NCI-H446 treated with DMSO at 0.1 percent for 48 hours (cell line): ENCODE results near the gene CDC42BPA.
"Not testable (repeated sequence)": the region's sequence is repeated elsewhere in the genome, so short reads cannot be mapped to it uniquely, and the experiment has no call there.

ENCODE experiments used
- DNase-seq: peaks from one replicate; lab custom pipeline; 2025; lab: John Stamatoyannopoulos, UW

CDC42BPA gene, protein sequence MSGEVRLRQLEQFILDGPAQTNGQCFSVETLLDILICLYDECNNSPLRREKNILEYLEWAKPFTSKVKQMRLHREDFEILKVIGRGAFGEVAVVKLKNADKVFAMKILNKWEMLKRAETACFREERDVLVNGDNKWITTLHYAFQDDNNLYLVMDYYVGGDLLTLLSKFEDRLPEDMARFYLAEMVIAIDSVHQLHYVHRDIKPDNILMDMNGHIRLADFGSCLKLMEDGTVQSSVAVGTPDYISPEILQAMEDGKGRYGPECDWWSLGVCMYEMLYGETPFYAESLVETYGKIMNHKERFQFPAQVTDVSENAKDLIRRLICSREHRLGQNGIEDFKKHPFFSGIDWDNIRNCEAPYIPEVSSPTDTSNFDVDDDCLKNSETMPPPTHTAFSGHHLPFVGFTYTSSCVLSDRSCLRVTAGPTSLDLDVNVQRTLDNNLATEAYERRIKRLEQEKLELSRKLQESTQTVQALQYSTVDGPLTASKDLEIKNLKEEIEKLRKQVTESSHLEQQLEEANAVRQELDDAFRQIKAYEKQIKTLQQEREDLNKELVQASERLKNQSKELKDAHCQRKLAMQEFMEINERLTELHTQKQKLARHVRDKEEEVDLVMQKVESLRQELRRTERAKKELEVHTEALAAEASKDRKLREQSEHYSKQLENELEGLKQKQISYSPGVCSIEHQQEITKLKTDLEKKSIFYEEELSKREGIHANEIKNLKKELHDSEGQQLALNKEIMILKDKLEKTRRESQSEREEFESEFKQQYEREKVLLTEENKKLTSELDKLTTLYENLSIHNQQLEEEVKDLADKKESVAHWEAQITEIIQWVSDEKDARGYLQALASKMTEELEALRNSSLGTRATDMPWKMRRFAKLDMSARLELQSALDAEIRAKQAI (N-terminal part only)

DNA sequence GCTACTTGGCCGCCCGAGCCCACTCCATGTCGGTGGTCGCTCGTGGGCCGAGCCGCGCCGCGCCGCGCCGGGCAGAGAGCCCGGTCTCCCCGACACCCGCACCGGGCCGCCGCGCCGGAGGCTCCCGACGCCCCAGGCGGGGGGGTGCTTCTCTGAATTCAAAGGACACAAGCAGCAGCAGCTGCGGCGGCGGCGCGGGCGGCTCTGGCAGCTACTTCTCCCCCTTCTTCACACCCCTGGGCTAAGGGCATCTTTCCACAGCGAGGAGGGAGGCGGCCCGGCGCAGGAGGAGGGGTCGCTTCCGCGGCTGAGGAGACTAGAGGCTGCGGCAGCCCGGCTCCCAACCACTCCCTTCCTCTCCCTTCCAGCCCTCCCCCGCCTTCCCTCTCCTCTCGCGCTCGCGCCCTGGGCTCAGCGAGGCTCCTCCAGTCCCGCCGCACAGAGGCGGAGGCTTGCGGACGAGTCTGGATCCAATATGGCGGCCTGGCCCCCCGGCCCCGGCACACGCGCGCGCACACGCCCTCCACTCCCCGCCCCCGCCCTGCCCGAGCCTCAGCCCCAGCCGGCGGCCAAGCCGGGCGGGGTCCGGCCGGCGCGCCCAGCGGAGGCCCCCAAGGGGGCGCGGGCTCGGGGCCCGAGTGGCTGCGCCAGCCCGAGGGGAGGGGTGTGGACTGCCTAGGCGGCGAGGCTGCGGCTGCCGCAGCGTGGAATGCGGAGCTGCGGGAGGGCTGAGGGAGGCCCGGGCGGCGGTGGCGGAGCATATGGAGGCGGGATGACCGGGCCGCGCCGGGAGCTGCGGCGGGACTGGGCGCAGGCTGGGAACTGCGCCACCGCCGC, at the start of gene CDC42BPA:
CDC42BPA (minus strand) TSS at position 477 of the 837 bp plus-strand sequence. CDS start 1,310 bp downstream, outside the sequence.
- peak; percentile 64 for DNase-seq

DNA sequence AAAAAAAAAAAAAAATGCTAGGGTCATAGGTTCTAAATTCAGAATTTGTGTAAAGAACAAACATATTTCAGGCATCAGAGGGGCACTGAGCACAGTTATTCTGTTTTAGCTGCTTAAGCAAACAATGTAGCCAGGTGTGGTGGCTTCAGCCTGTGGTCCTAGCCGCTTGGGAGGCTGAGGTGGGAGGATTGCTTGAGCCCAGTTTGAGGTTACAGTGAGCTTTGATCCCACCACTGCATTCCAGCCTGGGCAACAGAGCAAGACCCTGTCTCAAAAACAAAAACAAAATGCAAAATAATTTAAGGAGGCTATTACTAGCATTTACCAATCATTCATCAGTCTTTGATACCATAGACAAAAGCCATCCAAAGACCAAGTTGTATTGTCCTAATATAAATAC, 49.7 kb upstream of the CDC42BPA start:
- no peak for DNase-seq

DNA sequence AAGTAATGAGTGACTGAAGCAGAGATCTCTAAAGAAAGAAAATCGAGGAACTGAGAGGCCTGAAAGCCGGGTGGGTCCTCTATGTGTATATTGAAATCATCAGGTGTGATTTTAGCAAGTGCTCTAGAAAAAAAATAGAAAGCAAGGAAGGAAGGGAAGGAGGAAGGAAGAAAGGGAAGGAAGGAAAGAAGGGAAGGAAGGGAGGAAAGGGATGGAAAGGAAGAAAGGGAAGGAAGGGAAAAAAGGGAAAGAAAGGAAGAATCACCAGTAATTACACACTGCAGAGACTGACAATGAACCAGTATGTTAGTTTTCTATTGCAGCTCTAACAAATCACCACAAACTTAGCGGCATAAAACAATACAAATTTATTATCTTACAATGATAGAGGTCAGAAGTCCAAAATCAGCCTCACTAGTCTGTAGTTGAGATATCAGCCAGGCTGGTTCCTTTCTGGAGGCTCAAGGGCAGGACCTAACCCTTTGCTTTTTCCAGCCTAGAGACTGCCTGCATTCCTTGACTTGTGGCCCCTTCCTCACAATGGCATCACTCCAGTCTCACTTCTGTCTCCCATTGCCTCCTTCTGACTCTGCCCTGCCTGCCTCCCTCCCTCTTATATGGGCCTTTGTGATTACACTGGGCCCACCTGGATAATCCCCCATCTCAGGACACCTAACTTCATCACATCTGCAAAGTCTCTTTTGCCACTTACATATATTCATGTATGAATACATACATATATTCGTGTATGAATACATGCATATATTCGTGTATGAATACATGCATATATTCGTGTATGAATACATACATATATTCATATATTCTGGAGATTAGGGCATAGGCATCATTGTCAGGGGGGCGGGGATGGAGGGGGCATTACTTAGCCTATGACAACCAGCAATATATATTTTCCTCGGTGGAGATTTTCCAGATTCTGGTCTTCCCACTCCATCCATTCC, 47.5 kb upstream of the CDC42BPA start:
- no peak for DNase-seq

DNA sequence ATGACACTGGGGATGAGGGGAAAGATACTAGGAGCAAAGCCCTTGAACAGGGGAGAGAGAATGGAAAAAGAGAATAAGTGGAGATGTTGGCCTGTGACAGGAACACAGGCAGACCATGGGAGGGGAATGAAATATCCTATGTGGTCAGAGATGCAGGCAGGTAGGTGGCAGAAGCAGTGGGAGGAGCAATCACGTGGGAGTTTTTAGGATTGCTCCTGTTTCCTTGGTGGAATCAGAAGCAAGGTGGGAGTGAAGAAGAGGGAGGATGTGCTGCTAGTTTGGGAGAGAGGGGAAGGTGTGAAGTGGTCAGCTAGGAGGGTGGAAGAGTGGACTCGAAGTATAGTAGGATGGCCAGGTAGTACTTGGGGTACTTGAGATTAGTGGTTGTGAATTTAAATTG, 46.4 kb upstream of the CDC42BPA start:
- DNase-seq: no peak

DNA sequence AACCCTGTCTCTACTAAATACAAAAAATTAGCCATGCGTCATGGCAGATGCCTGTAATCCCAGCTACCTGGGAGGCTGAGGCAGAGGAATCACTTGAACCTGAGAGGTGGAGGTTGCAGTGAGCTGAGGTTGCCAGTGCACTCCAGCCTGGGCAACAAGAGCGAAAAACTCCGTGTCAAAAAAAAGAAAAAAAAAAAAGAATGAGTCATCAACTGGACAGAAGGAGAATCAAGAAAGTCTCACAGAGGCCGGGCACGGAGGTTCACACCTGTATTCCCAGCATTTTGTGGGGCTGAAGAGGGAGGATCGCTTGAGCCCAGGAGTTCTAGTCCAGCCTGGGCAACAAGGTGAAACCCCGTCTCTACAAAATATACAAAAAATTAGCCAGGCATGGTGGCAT, 45.5 kb upstream of the CDC42BPA start:
- no peak for DNase-seq

DNA sequence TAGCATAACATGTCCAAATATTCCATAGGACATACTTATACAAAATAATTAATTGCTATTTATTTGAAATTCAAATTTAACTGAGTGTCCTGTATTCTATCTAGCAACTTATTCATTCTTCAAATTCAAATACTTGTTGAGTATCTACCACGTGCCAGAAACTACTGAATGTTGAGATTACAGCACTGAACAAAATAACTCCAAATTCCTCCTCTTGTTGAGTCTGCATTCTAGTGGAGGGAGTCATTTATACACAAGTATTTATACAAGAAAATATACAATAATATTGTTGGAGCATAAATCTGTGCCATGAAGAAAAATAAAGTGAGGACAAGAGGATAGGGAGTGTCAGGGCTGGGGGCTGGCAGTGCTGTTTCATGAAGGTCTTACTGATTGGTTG, 43.7 kb upstream of the CDC42BPA start:
- DNase-seq: no peak

DNA sequence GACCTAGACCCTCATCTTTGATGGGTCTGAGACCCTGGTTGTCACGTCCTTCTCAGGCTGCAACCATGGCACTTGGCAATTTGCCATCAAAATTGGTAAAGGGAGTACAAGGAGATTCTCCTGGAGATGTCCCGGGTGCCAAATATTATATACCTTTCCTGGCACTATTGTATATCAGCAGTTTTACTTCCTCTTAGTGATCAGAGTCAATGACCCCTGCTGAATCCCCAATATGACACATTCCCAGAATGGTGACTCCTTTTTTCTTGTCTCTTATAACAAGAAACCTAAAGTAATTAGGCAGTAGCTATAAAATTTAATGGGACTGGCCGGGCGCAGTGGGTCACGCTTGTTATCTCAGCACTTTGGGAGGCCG, 39.6 kb upstream of the CDC42BPA start:
- no peak for DNase-seq

DNA sequence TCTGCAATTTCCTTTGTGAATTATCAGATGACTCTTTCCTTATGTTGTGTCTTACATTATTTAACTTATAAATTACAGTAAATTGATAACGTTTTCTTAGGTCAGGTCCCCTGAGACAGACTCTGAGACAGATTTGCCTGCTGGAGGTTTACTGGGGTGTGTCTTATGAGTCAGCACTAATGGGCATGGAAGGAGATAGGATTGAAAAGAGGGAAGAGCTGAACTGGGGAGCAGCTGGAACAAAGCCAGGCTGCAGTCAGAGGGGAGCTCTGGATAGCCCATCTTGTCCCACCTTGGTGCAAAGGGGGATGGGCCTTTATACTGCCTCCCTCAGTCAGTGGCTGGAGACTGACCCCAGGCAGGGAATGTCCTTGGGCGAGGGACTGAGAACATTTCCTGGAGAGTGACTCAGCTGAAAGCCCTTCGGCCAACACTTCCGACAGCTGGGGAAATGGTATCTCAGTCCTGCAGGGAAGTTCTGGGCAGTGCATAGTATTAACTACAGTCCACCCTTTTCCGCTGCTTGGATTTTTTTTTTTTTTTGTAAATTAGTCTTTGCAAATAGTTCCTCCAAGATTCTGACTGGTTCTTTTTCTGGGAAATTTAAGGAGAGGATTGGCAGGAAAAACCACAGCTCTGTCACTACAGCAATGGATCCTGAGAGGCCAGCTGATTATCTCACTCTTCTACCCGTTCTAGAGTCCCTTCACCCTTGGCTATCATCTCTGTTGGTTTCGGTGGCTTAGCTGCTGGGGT, 39.1 kb upstream of the CDC42BPA start:
- no peak for DNase-seq

DNA sequence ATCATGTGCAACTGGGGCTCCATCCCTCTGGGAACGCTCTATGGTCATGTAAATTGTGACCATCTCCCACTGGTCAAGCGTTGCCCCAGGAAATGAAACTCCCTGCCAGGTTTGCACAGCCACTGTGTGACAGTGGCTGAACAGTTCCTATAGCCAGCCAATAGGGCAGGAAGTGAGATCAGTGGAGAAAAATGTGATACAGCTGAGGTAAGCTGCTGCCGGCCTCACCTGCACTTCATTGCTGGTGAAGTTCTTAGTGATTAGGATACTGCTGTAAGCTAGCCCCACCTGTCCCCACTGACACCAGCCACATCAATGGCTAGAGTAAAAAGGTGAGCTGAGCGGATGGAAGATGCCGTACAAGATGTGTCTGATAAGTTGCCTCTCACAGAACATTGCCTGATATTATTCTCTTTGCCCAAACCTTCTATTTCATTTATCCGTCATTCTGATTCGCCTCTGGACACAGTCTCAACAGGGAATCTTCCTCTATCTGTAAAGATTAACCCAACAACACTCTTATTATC, 38.4 kb upstream of the CDC42BPA start:
- DNase-seq: no peak

DNA sequence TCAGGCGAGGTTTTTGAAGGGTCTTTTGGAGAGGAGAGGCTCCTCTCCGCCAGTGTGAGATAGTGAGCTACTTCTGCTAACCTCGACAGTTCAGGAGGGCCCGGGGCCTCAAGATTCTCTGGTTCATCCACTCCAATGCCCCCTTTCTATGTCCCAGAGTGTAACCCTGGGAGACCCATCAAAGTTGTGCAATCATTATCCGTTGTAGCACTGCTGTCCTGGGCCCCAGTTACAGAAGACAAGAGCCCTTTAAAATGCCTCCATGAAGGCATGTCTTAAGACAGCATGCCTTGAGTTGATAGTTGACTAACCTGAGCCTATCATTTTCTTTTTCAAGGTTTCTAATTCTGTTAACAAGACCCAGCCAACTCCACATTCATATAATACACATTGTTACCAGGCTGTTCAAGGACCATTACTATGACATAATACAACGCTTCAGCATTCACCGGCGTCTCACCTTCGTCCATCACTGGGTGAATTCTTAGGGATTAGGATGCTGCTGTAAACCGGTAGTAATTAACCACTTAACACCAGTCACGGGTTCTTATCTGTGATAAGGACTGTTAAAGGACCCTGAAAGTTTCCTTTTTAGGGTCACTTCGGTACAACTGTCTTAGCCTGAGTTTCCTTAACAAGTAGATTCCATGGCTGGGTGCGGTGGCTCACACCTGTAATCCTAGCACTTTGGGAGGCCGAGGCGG, 37.4 kb upstream of the CDC42BPA start:
- no peak for DNase-seq

DNA sequence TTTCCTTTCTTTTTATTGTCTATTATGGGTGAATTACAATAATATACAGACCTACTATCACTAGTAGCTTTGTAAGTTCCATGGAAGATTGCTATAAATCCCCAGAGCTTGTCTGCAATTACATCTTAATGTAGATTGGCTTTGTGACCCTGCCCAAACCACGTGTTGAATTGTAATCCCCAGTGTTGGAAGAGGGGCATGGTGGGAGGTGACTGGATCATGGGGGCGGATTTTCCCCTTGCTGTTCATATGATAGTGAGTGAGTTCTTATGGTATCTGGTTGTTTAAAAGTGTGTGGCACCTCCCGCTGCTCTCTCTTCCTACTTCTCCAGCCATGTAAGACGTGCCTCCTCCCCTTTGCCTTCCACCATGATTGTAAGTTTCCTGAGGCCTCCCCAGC, 34.9 kb upstream of the CDC42BPA start:
- no peak for DNase-seq

DNA sequence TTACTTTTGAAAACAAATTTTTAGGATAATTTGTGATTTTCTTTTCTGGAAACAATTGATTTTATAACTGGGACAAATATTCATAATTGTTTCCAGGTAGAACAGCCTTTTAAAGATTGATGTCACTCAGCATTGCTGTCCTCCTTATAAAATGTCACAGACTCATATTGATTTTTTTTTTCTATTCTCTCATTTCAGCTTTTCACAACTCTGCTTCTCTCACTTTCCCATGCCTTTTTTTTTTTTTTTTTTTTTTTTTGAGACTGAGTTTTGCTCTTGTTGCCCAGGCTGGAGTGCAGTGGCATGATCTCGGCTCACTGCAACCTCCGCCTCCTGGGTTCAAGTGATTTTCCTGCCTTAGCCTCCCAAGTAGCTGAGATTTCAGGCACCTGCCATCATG, 33.9 kb upstream of the CDC42BPA start:
- not testable (repeated sequence) for DNase-seq

DNA sequence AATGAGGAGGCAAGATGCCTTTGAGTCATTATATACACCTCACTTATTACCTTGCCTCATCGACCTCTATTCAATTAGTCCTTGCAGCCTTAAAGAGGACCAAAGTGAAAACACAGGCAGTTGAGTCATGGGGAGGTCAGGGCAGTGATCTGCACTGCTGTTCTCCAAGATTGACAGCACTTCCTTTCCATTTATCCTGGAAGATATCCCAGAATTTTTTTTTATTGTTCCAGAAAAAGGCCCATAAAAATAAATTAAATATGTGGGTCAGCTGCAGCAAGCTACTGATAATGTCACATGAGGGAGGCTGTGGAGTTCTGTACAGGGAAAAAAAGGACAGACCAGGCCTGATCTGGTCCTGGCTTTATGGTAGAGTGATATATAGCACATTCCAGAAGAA, 33.2 kb upstream of the CDC42BPA start:
- no peak for DNase-seq

DNA sequence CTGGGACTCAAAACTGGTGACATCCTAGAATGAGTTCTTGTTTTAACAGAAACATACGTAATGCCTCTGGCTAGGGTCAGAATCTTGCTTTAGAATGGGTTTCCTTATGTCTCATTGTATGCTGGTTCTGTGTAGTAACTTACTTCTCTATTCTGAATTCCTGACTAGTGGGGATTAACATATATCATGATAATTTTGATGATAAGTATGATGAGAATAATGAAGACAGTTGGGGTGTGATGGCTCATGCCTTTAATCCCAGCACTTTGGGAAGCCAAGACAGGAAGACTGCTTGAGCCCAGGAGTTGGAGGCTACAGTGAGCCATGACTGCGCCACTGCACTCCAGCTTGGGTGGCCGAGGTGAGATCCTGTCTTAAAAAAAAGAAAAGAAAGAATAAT, 31.7 kb upstream of the CDC42BPA start:
- no peak for DNase-seq

DNA sequence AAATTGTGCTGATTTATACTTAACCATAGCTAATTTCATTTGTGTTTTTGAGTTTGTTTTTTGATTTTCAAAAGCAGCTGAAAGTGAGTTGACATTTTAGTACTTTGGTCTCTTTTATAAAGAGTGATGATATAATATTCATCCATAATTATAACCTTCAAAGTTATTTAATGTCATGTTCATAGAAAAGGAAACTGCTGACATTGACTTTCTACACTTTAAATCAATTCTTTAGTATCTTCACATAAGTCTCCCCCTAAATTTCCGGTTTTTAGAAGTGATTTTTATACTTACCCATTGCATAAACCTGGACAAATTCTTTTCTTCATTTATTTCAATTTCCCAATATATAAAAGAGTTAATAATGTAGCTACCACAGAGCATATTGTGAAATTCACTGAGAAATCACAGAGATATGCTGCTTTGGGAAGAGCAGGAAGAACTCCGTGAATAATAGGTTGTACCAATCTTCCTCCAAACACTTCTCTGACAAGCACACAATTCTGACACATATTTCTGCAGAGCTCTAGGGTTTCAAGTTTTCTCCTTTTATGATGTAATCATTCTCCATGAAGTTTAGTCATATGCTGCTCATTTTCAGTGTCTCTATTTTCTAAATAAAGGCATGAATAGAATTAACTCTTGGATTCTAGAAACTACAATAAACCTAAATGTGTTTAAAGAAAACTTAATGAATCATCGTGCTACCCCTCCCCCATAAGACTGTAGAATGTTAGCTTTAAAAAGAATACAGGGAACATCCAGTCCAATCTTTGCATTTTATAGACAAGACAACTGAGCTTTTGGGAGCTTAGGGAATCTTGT, 25.6 kb upstream of the CDC42BPA start:
- DNase-seq: no peak

DNA sequence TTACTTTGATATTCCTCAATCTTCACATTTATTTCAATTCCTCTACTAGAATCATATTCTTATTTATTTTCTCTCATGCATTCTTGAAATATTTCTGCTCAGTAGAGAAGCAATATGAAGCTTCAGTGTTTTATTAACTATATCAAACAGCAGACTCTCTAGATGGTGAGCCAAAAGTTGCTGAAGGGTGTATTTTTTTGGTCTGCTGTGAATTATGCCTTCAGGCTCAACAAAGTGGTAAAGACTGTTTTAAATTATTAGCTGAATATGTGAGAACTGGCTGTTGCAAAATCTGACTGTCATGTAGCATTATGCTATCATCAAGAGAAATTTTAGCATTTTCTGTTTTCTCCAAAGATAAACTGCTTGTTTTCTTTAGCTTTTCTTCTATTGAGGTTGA, 24.9 kb upstream of the CDC42BPA start:
- DNase-seq: no peak

DNA sequence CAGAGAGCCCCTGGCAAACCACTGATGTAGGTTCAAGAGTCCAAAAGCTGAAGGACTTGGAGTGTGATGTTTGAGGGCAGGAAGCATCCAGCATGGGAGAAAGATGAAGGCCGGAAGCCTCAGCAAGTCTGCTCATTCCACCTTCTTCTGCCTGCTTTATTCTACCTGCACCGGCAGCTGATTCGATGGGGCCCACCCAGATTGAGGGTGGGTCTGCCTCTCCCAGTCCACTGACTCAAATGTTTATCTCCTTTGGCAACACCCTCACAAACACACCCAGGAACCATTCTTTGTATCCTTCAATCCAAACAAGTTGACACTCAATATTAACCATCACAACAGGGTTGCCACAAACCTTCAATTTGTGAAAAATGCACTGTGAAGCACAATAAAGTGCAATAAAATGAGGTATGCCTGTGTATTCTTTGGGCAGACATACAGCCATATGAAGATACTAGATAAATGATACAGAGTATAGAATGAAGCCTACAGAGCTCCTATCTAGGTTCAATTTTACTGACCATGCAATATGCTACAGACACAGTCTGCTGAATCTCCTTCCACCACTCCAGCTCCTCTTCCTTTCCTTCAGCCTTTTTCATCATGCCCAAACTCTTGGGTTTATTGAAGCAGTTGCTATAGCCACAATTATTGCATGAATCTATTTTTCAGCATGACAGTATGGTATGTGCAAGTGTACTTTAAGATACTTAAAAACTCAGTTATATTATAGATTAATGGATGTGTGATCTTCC, 24.0 kb upstream of the CDC42BPA start:
- no peak for DNase-seq

DNA sequence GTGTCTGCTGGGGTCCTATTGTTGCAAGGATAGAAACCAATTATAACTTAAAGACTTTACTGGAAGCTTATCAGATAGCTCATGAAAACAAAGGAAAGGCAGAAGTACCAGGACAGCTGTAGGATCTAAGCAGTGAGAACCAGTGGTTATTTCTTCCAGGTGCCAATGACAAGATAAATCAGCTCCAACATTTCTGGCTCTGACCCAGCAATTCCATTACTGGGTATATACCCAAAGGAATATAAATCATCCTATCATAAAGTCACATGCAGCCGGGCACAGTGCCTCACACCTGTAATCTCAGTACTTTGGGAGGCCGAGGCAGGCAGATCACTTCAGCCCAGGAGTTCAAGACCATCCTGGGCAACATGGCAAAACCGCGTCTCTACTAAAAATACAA, 17.8 kb upstream of the CDC42BPA start:
- DNase-seq: not testable (repeated sequence)
